Measurements from ENCODE around the gene IRF2BP2.

- TF ChIP-seq CTCF (conservative IDR thresholded peaks at IDR 0.05 in 1 of 2, IDR thresholded peaks at IDR 0.05 in 1 of 2; ENCODE audit: low read depth in 1 of 2, low read length in 2 of 2) (no peak), EZH2 (IDR thresholded peaks at IDR 0.05; ENCODE audit: low read length, missing control alignments) (no peak)
Observed at GRCh38 chr1:234585330-234586055, 24.5 kb downstream of the IRF2BP2 start.
